ENCODE results near the gene CASZ1.

DNA sequence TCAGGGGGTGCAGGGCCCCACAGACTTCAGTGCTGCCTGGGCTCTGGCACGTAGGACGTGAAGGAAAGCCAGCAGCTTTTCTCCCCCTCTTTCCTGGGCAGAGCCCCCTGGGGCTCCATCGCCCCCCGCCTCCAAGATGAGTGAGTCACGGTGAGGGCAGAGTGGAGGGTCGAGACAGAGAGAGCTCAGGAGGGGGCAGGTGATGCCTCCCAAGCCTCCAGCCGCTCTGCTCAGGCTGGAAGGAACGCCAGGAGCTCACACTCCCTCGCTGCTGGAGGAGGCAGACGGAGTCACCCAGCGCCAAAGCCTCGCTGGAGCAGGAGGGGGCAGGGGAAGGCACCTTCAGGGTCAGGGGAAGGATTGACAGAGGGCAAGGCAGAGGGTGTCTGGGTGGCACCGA is 119.5 kb downstream of the CASZ1 start:
- TF ChIP-seq POLR2AphosphoS5 (IDR thresholded peaks at IDR 0.05; ENCODE audit: low read depth, low read length) (no peak), POLR2A (IDR thresholded peaks at IDR 0.05; ENCODE audit: low read depth, low read length) (no peak), TAF1 (IDR thresholded peaks at IDR 0.05; ENCODE audit: low read depth, low read length) (no peak), SPI1 (IDR thresholded peaks at IDR 0.05; ENCODE audit: low read depth, low read length) (no peak), POU2F2 (IDR thresholded peaks at IDR 0.05; ENCODE audit: low read depth, low read length) (no peak)
